Mesodermal cell (in vitro differentiated cells): Measurements from ENCODE around the gene PALD1.
"Not testable (repeated sequence)": the region's sequence is repeated elsewhere in the genome, so short reads cannot be mapped to it uniquely, and the experiment has no call there.

Experiments used
- H3K27ac ChIP-seq: 2 replicates; pipeline ENCODE4 v1.7.0; 2013; ENCODE audit warnings: mild to moderate bottlenecking, low read depth, low read length, moderate library complexity; ENCODE audit not compliant: severe bottlenecking
- H3K36me3 ChIP-seq: 2 replicates; pipeline ENCODE4 v1.7.1; 2013; ENCODE audit warnings: mild to moderate bottlenecking, low read length, moderate library complexity; ENCODE audit not compliant: control insufficient read depth, insufficient read depth
- H3K4me1 ChIP-seq: one replicate; pipeline ENCODE4 v1.7.1; 2013; ENCODE audit warnings: mild to moderate bottlenecking, low read length; ENCODE audit not compliant: insufficient read depth, control insufficient read depth, poor library complexity, severe bottlenecking
- H3K4me3 ChIP-seq: 2 replicates; pipeline ENCODE4 v1.7.0; 2013; ENCODE audit warnings: low read length, control low read depth, mild to moderate bottlenecking; ENCODE audit not compliant: insufficient read depth, poor library complexity, severe bottlenecking; ENCODE audit errors: extremely low read depth
- H3K9me3 ChIP-seq: 2 replicates; pipeline ENCODE4 v1.7.1; 2013; ENCODE audit warnings: mild to moderate bottlenecking, low read length, moderate library complexity; ENCODE audit not compliant: control insufficient read depth
- WGBS, 2 experiments: methylation state at CpG; one replicate each; pipeline ENCODE4 v1.1.5; 2013; ENCODE audit warnings: missing lambda C conversion rate in 2 of 2; ENCODE audit not compliant: insufficient coverage in 2 of 2; 5-methylcytosine and 5-hydroxymethylcytosine counted together

PALD1 gene

GRCh38 chr10:70604106-70604505, 125.5 kb downstream of the PALD1 start:
- 82 to 88% methylated on average over 2 of the region's 4 CpGs for WGBS, 2 experiments
- Histone ChIP-seq H3K9me3 (no peaks in the 10 kb centered on the region), H3K36me3 (no peaks in the 10 kb centered on the region)

GRCh38 chr10:70605161-70605560, 126.6 kb downstream of the PALD1 start:
- Histone ChIP-seq H3K36me3 (no peaks in the 10 kb centered on the region), H3K27ac (no peak overlapping the region), H3K9me3 (no peaks in the 10 kb centered on the region), H3K4me1 (no peaks in the 10 kb centered on the region), H3K4me3 (no peak overlapping the region)
- 100% methylated on average over 1 to 2 of the region's 2 CpGs for WGBS, 2 experiments

More at GRCh38 chr10:70604106-70604505, 125.5 kb downstream of the PALD1 start:
- Histone ChIP-seq H3K4me1 (no peaks in the 10 kb centered on the region), H3K4me3 (no peak overlapping the region), H3K27ac (no peak overlapping the region)

GRCh38 chr10:70607936-70608335, 129.4 kb downstream of the PALD1 start:
- 83 to 88% methylated on average over 4 of the region's 4 CpGs for WGBS, 2 experiments
- Histone ChIP-seq H3K4me1 (no peaks in the 10 kb centered on the region), H3K9me3 (no peaks in the 10 kb centered on the region)

GRCh38 chr10:70613941-70614340, 135.4 kb downstream of the PALD1 start:
- H3K4me1 ChIP-seq: no peaks in the 10 kb centered on the region
- H3K36me3 ChIP-seq: no peaks in the 10 kb centered on the region
- H3K4me3 ChIP-seq: no peak overlapping the region
- no peak overlapping the region for H3K27ac ChIP-seq
- H3K9me3 ChIP-seq: no peaks in the 10 kb centered on the region
- WGBS, 2 experiments: 82% methylated on average over 1 of the region's 2 CpGs; no CpG with 5 or more reads in 1 of the 2 experiments

More at GRCh38 chr10:70607936-70608335, 129.4 kb downstream of the PALD1 start:
- Histone ChIP-seq H3K27ac (no peak overlapping the region), H3K4me3 (no peak overlapping the region), H3K36me3 (no peaks in the 10 kb centered on the region)

GRCh38 chr10:70614364-70614763, 135.8 kb downstream of the PALD1 start:
- H3K9me3 ChIP-seq, H3K4me1 ChIP-seq, H3K27ac ChIP-seq, H3K36me3 ChIP-seq, H3K4me3 ChIP-seq: not testable (repeated sequence)
- WGBS, 2 experiments: 89 to 91% methylated on average over 2 to 3 of the region's 3 CpGs

- Histone ChIP-seq H3K4me1 (no peaks in the 10 kb centered on the region), H3K9me3 (peaks cover 3% of the 10 kb centered on the region), H3K27ac (no peak overlapping the region), H3K4me3 (no peak overlapping the region), H3K36me3 (no peaks in the 10 kb centered on the region)
- 100% methylated on average over 1 of the region's 2 CpGs; no CpG with 5 or more reads in 1 of the 2 experiments for WGBS, 2 experiments
Measured at GRCh38 chr10:70615211-70615610, 136.6 kb downstream of the PALD1 start.

GRCh38 chr10:70615784-70616522, 137.4 kb downstream of the PALD1 start:
- Histone ChIP-seq H3K4me3 (no peak overlapping the region), H3K4me1 (no peaks in the 10 kb centered on the region), H3K27ac (no peak overlapping the region), H3K9me3 (peaks cover 8% of the 10 kb centered on the region), H3K36me3 (no peaks in the 10 kb centered on the region)
- WGBS, 2 experiments: 93 to 94% methylated on average over 5 of the region's 7 CpGs

- Histone ChIP-seq H3K27ac (no peak overlapping the region), H3K36me3 (no peaks in the 10 kb centered on the region), H3K9me3 (peaks cover 8% of the 10 kb centered on the region), H3K4me3 (no peak overlapping the region), H3K4me1 (no peaks in the 10 kb centered on the region)
- WGBS, 2 experiments: no CpG with 5 or more reads among the region's 4 CpGs
Measured at GRCh38 chr10:70616761-70617160, 138.2 kb downstream of the PALD1 start.
